GM12864 (cell line): ENCODE results near the gene ZMIZ1.

Experiments used
- DNase-seq: peaks from one replicate; pipeline ENCODE4 v3.0.0-alpha.2; 2011; ENCODE audit warnings: low read depth
- H3K4me3 ChIP-seq: 2 replicates; pipeline ENCODE4 v1.5.1; 2011; ENCODE audit warnings: mild to moderate bottlenecking, low read depth, low read length, control low read depth
- TF ChIP-seq, protein P1 (sequence below): IDR thresholded peaks from 2 replicates; pipeline ENCODE4 v1.5.1; 2011; ENCODE audit warnings: low read depth, mild to moderate bottlenecking, moderate library complexity, low read length, control low read depth, inconsistent platforms; ENCODE audit errors: missing control alignments

Gene ZMIZ1

DNA sequence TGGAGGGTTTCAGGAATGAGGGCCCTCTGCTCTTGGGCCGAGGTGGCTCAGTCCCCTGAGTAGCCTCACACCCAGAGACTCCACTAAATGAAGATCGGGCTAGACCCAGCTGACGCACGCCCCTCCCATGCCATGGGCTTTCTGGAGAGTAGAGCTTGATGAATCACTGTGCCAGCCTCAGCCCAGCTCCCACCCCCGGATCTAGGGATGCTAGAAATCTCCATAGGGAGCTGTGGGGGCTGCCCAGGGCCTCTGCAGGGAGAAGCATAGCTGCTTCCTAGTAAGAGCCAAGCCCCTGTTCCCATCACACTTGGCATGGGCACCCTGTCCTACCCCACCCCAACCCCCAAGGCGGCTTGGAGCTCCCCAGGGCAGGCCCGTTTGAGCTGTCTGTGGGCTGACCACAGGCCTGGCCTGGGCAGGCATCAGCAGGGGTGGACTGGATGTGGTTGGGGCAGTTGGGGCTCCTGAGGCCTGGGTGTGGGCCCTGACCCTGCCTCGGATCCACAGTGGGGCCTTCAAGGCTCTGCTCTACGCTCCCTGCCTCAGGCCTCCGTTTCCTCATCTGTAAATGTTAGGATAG is 121.2 kb downstream of the ZMIZ1 start:
- no peak for DNase-seq
- H3K4me3 ChIP-seq: no peak overlapping the region
- TF ChIP-seq, protein P1, sequence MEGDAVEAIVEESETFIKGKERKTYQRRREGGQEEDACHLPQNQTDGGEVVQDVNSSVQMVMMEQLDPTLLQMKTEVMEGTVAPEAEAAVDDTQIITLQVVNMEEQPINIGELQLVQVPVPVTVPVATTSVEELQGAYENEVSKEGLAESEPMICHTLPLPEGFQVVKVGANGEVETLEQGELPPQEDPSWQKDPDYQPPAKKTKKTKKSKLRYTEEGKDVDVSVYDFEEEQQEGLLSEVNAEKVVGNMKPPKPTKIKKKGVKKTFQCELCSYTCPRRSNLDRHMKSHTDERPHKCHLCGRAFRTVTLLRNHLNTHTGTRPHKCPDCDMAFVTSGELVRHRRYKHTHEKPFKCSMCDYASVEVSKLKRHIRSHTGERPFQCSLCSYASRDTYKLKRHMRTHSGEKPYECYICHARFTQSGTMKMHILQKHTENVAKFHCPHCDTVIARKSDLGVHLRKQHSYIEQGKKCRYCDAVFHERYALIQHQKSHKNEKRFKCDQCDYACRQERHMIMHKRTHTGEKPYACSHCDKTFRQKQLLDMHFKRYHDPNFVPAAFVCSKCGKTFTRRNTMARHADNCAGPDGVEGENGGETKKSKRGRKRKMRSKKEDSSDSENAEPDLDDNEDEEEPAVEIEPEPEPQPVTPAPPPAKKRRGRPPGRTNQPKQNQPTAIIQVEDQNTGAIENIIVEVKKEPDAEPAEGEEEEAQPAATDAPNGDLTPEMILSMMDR: no peak

DNA sequence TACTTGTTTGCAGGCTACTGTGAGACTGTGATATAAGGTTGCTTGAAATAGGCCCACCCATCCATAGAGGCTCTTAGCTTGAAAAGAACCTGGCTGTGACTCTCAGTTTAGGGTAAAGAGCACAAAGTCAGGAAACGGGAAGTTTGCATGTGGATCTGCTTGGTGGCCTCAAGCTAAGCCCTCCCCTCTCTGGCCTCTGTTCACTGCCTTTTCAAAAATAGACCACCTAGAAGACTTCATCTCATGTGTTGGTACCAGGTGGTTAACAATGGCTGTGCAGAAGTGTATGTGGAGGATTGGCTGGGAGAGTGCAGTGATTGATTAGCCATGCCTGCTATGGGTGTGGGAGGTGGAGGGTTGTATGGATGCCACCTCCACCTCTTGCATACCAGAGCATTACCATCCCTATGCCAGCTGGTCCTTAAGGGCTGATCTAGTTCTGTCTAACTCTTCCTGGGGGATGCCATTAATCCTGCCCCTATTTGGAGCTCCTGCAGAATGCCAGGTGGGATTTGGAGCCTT is 122.0 kb downstream of the ZMIZ1 start:
- H3K4me3 ChIP-seq: no peak overlapping the region
- DNase-seq: no peak
- TF ChIP-seq, protein P1: no peak

DNA sequence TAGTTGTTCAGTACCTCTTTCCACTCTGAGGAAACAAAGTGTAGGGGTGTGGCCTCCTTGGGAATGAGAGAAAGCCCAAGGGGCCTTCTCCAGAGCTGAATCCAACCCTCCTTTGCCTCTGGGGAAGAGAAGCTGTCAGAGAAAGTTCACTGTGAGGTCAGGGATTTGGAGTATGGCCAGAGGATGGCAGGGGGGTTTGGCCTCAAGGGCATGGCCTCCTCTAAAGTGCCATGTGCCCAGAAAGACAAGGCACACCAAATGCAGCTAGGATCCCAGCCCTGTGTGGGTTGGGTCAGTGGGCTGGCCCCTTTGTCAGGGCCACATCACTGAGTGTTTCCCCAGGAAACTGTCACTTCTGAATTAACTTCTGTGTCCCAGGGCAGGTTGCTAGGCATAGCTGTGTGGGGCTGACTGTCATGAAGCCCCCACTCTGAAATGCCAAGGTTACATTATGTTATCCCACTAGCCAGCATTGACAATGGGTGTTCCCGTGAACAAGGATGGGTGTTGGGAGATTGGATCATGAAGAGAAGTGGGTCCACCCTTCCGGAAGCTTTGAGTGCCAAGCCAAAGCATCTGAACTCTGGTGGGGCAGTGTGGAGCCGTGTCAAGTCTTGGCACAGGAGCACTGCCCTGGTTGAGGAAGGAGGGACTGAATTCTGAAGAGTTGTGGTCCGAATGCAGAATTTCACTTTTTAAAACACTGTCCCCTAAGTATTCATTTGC is 123.3 kb downstream of the ZMIZ1 start:
- no peak for DNase-seq
- TF ChIP-seq, protein P1: no peak
- no peak overlapping the region for H3K4me3 ChIP-seq

DNA sequence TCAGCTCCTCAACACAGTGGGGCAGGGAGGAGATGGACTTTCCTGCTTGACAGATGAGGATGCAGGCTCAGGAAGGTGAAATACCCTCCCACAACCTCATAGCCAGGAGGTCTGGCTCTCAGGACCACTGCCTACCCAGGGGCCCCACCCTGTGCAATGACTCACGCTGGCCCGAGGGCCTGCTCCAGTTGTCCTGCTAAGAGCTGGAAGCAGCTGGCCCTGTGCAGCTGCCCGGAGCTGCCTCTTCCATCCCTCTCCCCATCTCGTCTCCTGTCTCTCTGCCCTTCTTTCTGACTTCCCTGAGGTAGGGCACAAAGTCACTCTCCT is 123.9 kb downstream of the ZMIZ1 start:
- TF ChIP-seq, protein P1: no peak
- H3K4me3 ChIP-seq: no peak overlapping the region
- no peak for DNase-seq

DNA sequence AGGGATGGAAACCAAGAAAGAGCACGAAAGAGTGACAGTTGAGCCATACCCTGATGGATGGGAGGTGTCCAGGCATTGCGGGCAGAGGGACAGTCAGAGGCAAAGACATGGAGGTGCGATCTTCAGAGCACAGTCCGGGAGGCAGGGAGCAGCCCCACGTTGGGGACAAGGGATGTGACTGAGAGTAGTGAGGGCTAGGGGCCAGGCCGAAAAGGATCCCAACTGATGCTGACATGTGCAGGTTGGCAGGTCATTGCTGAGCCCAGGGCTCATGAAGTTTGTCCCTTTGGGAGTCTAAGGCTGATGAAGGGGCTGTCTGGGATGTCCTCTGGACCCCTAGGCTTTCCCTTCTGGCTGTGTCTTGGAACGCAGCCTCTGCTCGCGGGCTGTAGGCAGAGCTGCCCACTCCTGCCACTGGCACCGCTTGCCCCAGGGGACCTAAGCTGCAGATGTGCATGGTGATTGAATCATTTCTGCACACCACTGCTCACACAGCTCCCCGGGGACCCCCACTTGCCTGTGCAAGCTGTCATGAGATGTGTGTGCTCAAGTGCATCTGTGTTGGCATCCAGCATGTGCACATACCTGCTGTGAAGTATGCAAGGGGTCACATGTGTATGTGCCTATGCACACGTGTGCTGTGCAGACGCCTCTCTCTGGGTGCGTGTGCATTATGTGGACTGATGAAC is 125.1 kb downstream of the ZMIZ1 start:
- TF ChIP-seq, protein P1: no peak
- no peak overlapping the region for H3K4me3 ChIP-seq
- no peak for DNase-seq

DNA sequence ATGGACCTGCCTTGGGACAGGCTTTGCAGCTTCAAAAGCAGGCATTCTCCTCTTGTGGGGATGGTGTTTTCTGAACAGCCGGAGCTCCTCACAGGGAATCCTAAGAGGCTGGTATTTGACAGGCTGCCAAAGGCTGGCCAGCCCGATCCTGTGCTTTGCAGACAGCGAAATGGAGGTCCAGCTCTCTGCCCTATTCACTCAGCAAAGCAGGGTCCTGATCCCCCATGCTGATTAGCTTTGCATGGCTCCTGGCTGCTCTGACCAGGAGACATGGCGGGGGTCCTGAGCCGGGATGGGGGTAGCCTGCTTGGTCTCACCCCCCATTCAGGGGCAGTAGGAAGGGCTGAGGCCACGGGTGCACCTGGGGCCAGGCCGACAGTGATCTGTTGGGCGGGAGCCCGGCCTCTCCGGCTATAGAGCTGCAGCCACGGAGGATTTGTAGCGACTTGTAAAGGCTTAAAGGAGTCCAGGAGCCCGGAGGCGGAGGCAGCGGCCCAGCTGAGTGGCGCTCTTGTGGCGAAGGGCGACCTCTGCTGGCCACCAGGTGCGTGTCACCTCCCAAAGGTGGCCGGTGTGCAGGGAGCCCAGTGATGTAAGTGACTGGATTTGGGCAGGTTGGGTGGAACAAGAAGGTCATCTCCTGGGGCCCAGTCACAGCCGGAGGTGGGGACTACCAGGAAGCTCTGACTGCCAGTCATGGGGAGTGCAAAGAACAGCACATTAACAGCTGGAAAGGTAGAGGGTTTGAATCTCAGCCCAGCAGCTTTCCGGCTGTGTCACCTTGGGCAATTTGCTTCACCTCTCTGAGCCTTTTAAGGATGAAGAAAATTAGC is 126.5 kb downstream of the ZMIZ1 start:
- peak; percentile 43 for DNase-seq
- TF ChIP-seq, protein P1: peak; percentile 93
- no peak overlapping the region for H3K4me3 ChIP-seq
